NCI-H2171 treated with DMSO at 0.1 percent for 48 hours (cell line): Measurements from ENCODE around the gene PHF1.

Experiments used
- DNase-seq: peaks from one replicate; lab custom pipeline; 2025; lab: John Stamatoyannopoulos, UW

Gene PHF1

DNA sequence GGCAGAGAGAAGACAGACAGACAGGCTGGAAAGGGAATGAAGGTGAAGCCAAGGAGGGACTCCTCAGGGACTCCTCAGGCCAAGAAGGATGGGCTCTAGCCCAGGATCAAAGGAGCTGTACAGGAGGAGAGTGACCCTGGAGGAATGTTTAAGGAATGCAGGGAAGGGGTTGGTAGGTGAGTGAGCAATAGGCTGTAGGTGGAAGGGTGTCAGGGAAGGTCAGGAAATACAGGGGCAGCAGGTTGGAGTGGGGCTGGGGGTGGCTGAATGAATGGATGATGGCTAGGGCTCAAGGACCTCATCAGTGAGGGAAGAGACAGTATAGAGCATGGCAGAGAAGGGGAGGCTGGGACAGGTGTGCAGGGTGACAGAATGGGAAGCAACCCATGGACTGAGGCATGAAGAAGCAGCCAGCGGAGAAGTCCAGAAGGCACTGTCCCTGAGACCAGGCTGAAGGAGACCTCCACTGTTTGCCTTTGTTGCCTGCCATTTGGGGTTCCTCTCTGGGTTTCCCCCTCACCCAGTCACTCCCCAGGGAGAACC, 22.3 kb downstream of the PHF1 start:
- DNase-seq: no peak

- no peak for DNase-seq
These were observed 22.9 kb downstream of the PHF1 start for GRCh38 chr6:33433544-33434191.

- no peak for DNase-seq
These were observed 24.1 kb downstream of the PHF1 start for GRCh38 chr6:33434961-33435360.

DNA sequence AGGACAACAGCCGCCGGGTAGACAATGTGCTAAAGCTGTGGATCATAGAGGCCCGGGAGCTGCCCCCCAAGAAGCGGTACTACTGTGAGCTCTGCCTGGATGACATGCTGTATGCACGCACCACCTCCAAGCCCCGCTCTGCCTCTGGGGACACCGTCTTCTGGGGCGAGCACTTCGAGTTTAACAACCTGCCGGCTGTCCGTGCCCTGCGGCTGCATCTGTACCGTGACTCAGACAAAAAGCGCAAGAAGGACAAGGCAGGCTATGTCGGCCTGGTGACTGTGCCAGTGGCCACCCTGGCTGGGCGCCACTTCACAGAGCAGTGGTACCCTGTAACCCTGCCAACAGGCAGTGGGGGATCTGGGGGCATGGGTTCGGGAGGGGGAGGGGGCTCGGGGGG, 26.9 kb downstream of the PHF1 start:
- no peak for DNase-seq

- no peak for DNase-seq
These were observed 28.3 kb downstream of the PHF1 start for GRCh38 chr6:33438978-33439594.

DNA sequence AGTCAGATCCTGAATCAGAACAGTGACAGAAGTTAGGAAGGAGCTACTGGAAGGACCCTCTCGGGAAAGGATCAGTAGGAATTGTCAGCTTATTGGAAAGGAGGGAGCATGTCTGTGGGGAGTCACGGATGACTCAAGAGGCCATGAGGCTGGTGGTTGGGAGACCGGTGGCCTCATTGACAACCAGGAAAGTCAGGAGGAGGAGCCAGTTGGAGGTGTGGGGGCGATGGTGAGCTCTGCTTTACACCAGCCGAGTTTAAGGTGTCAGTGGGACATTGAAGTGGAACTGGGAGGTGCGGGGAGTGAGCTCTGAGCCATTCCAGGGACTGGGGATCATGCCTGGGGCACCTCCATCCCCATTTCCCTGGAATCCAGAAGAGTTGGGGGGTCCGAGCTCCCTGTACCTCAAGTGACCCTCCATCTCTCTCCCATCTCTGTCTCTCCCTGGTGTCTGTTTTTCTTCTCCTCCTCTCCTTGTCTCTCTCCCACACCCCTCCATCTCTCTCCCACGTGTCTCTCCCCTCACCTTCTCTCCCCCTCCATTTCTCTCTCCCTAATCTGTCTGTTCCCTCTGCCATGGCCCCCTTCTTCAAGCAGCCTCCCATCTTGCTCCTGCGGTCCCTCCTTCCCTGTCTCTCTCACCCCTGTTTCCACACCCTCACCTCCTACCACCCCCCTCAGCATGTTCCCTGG, 29.3 kb downstream of the PHF1 start:
- DNase-seq: no peak

DNA sequence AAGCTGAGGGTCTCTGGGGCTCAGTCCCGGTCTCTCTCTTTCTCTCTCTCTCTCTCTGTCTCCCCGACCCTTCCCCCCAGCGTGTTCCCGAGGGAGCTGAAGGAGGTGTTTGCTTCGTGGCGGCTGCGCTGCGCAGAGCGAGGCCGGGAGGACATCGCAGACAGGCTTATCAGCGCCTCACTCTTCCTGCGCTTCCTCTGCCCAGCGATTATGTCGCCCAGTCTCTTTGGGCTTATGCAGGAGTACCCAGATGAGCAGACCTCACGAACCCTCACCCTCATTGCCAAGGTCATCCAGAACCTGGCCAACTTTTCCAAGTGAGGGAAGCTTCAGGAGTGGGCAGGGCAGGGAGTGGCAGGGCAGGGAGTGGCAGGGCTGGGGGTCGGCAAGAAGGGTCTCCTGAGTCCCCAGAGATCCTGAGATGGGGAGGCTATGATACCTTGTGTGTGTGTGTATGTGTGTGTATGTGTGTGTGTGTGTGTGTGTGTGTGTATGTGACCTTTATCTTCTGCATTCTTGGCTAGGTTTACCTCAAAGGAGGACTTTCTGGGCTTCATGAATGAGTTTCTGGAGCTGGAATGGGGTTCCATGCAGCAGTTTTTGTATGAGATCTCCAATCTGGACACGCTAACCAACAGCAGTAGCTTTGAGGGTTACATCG, 30.0 kb downstream of the PHF1 start:
- no peak for DNase-seq

- no peak for DNase-seq
These were observed 30.6 kb downstream of the PHF1 start for GRCh38 chr6:33441457-33441856.

- no peak for DNase-seq
These were observed 31.5 kb downstream of the PHF1 start for GRCh38 chr6:33442283-33442682.

GRCh38 chr6:33443025-33443424, 32.2 kb downstream of the PHF1 start:
- no peak for DNase-seq

- no peak for DNase-seq
These were observed 33.0 kb downstream of the PHF1 start for GRCh38 chr6:33443619-33444504.

DNA sequence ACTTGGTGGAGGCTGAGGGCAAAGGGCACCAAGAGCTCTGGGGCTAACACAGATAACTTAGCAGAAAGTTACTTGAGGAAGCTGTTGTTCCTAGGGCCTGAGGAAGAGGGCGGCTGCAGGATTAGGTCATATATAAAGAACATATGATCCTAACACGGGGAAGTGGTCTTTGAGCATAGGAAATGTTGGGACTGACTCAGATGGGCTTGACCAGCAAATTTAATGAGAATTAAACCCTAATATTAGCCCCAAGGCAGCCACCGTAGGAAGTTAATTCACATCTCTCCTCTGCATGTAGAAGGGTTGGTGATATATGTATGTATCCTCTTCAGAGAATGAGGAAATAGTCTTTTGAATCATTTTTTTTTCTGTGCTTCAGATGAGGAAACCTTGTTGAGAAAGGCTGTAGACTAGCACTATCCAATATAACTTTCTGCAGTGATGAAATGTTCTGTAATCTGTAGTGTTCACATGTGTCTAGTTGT, 34.3 kb downstream of the PHF1 start:
- no peak for DNase-seq

- no peak for DNase-seq
These were observed 35.5 kb downstream of the PHF1 start for GRCh38 chr6:33446356-33446755.

GRCh38 chr6:33450434-33450833, 39.6 kb downstream of the PHF1 start:
- no peak for DNase-seq

GRCh38 chr6:33451606-33452005, 40.8 kb downstream of the PHF1 start:
- no peak for DNase-seq

DNA sequence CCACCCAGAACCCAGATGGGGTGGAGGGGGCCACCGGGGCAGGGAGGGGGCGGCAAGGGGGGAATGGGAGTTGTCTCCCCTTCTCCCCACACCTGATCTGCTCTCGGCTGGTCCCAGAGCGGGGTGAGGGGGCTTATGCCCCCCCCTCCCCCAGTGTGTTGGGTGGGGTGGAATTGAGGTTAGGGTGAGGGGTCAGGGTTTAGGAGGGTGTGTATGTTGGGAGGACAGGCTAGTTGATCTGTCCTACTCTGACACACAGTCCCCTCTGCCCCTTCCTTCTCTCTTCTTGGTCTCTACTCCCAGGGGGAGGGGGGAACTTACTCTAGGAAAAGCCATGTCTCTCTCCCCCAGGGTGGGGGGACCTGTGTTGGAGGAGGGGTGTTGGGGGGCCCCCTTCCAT, 41.7 kb downstream of the PHF1 start:
- no peak for DNase-seq

DNA sequence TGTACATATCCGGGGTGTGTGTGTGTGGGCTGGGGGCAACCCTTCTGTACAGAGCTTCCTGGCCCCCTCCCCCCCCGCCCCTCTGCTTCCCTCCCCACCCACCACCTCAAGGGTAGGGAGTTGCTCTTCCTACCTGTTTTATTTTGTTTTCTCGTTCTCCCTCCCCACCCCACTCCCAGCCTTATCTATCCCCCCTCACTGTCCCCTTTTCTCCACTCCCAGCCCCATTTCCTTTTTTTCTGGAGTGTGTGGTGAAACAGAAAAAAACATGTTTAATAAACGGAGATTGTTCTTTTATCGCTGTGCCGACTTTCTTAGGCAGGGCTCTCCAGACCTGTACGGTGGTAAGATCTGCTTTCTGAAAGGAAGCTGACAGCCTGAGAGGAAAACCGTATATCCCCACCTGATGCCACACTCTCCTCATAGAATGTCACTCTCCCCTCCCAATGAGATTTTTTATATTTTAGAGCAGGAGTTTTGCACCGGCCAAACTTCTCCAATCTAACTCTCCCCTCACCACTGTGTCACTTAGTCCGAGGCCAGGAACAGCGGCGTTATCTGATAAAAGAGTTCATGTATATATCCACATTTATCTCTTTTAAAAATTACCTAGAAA, 42.7 kb downstream of the PHF1 start:
- peak; percentile 26 for DNase-seq

GRCh38 chr6:33454009-33454946, 43.5 kb downstream of the PHF1 start, which contains the start of gene ZBTB9:
ZBTB9 (plus strand) TSS chr6:33454576; CDS start chr6:33455101, 525 bp downstream.
- DNase-seq: peak; percentile 96

DNA sequence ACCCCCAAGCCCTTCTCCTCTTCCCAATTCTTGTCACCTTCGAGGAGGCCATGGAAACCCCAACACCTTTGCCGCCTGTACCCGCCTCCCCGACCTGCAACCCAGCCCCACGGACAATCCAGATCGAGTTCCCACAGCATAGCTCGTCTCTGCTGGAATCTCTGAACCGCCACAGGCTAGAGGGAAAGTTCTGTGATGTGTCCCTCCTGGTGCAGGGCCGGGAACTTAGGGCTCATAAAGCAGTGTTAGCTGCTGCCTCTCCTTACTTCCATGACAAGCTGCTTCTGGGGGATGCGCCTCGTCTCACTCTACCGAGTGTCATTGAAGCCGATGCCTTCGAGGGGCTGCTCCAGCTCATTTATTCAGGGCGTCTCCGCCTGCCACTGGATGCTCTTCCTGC, 44.2 kb downstream of the PHF1 start:
- DNase-seq: no peak

DNA sequence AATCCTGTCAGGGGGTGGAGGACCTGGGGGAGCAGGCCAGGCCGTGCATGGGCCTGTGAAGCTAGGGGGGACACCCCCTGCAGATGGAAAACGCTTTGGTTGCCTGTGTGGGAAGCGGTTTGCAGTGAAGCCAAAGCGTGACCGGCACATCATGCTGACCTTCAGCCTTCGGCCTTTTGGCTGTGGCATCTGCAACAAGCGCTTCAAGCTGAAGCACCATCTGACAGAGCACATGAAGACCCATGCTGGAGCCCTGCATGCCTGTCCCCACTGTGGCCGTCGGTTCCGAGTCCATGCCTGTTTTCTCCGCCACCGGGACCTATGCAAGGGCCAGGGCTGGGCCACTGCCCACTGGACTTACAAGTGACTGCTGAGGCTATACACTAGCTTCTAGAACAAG, 45.3 kb downstream of the PHF1 start:
- DNase-seq: no peak
